Cardiac muscle cell (in vitro differentiated cells and primary cell): ENCODE measurements around the gene PRDM5. TPM values are rescaled to one million over a fixed set of nuclear protein-coding genes. Genes with fewer than 3 reads are reported as not detected.
A peak's percentile ranks its signal among the peaks of the same experiment; 100 is the strongest.

Source experiments
- DNase-seq, 2 donors: peaks; one replicate each; pipeline versions ENCODE4 v3.0.0 to v3.0.0-alpha.2; 2010 to 2017; ENCODE audit warnings: low read depth in 1 of 2, low spot score in 1 of 2
- H3K27ac ChIP-seq: fragments of 200-600 bp; sonication (generic); 2 replicates; pipeline ENCODE4 v1.5.1; 2016
- H3K27me3 ChIP-seq: fragments of 200-600 bp; sonication (generic); 2 replicates; pipeline ENCODE4 v1.6.0; 2016; ENCODE audit warnings: control low read depth
- H3K36me3 ChIP-seq: fragments of 200-600 bp; sonication (generic); 2 replicates; pipeline ENCODE4 v1.5.1; 2016; ENCODE audit warnings: control low read depth
- H3K4me1 ChIP-seq: fragments of 200-600 bp; sonication (generic); 2 replicates; pipeline ENCODE4 v1.8.1; 2017; ENCODE audit warnings: low read depth, mild to moderate bottlenecking, mixed run types
- H3K4me3 ChIP-seq: fragments of 200-600 bp; sonication (generic); 2 replicates; pipeline ENCODE4 v1.5.1; 2016; ENCODE audit warnings: mild to moderate bottlenecking
- H3K9me3 ChIP-seq: fragments of 200-600 bp; sonication (generic); 2 replicates; pipeline ENCODE4 v1.5.1; 2017; ENCODE audit warnings: low read depth, mild to moderate bottlenecking, control low read depth
- CTCF ChIP-seq: IDR thresholded peaks from 2 replicates; pipeline ENCODE4 v1.5.1; 2012; ENCODE audit warnings: low read depth, mild to moderate bottlenecking, low read length
- polyA plus RNA-seq: library from polyadenylated mRNA; unstranded; fragments of >200 nt; fragmentation: Nextera tagmentation; extraction: Ambion mirVana; gene quantifications from 2 replicates; pipeline ENCODE4 v1.2.1, GENCODE V29; 2016
- total RNA-seq: library from RNA; depleted of rRNA; stranded (reverse); fragments of >200 nt; gene quantifications from 2 replicates; pipeline ENCODE4 v1.2.3, GENCODE V29; 2016

PRDM5 gene
- total and polyA plus RNA-seq, 2 experiments from 2014 or later = 8.7 to 19.3 TPM

GRCh38 chr4:120916937-120917336, 5.6 kb downstream of the PRDM5 start:
- Histone ChIP-seq H3K27me3 (no peaks in the 10 kb centered on the region), H3K9me3 (no peaks in the 10 kb centered on the region), H3K27ac (no peak overlapping the region), H3K4me1 (peaks cover 14% of the 10 kb centered on the region), H3K36me3 (no peaks in the 10 kb centered on the region), H3K4me3 (no peak overlapping the region)
- no peak for TF ChIP-seq CTCF
- DNase-seq = peak in 1 of 2 donors; percentile 3

- Histone ChIP-seq H3K4me1 (peaks cover 9% of the 10 kb centered on the region), H3K27me3 (no peaks in the 10 kb centered on the region), H3K9me3 (no peaks in the 10 kb centered on the region), H3K4me3 (no peak overlapping the region), H3K36me3 (no peaks in the 10 kb centered on the region), H3K27ac (no peak overlapping the region)
- no peak for DNase-seq
- TF ChIP-seq CTCF = no peak
These were observed 7.2 kb downstream of the PRDM5 start for GRCh38 chr4:120915336-120915735.

- H3K36me3 ChIP-seq = no peaks in the 10 kb centered on the region
- DNase-seq = no peak
- no peak for TF ChIP-seq CTCF
These were observed 19.1 kb downstream of the PRDM5 start for GRCh38 chr4:120903419-120903818.

GRCh38 chr4:120902925-120903324, 19.6 kb downstream of the PRDM5 start:
- Histone ChIP-seq H3K4me3 (no peak overlapping the region), H3K36me3 (no peaks in the 10 kb centered on the region), H3K9me3 (no peaks in the 10 kb centered on the region), H3K27me3 (no peaks in the 10 kb centered on the region), H3K4me1 (no peaks in the 10 kb centered on the region), H3K27ac (no peak overlapping the region)
- peak in 1 of 2 donors; percentile 8 for DNase-seq
- TF ChIP-seq CTCF = no peak

More at GRCh38 chr4:120903419-120903818, 19.1 kb downstream of the PRDM5 start:
- Histone ChIP-seq H3K9me3 (no peaks in the 10 kb centered on the region), H3K27me3 (no peaks in the 10 kb centered on the region), H3K27ac (no peak overlapping the region), H3K4me1 (no peaks in the 10 kb centered on the region), H3K4me3 (no peak overlapping the region)

GRCh38 chr4:120901731-120902130, 20.8 kb downstream of the PRDM5 start:
- Histone ChIP-seq H3K9me3 (no peaks in the 10 kb centered on the region), H3K4me1 (no peaks in the 10 kb centered on the region), H3K36me3 (no peaks in the 10 kb centered on the region), H3K27ac (no peak overlapping the region), H3K27me3 (no peaks in the 10 kb centered on the region), H3K4me3 (no peak overlapping the region)
- TF ChIP-seq CTCF = no peak
- no peak for DNase-seq
